Neural progenitor cell (in vitro differentiated cells): Measurements from ENCODE around the gene TAF6. TPM values are rescaled to one million over a fixed set of nuclear protein-coding genes. Genes with fewer than 3 reads are reported as not detected.

Source experiments
- DNase-seq: peaks from one replicate; pipeline ENCODE4 v3.0.0-alpha.2; 2016; ENCODE audit warnings: low spot score
- H2AFZ ChIP-seq: fragments of 200-600 bp; sonication (generic); replicated peaks from 2 replicates; pipeline ENCODE4 v1.6.1; 2016; ENCODE audit warnings: antibody characterized with exemption
- H3F3A ChIP-seq: fragments of 200-600 bp; sonication (generic); 2 replicates; pipeline ENCODE4 v1.6.1; 2016; ENCODE audit warnings: antibody characterized with exemption, low read depth
- H3K27ac ChIP-seq: fragments of 200-600 bp; sonication (generic); 2 replicates; pipeline ENCODE4 v1.5.1; 2016; ENCODE audit warnings: mild to moderate bottlenecking
- H3K27me3 ChIP-seq: fragments of 200-600 bp; sonication (generic); 2 replicates; pipeline ENCODE4 v1.6.1; 2016; ENCODE audit warnings: mild to moderate bottlenecking, moderate library complexity
- H3K36me3 ChIP-seq: fragments of 200-600 bp; sonication (generic); 2 replicates; pipeline ENCODE4 v1.5.1; 2016
- H3K4me1 ChIP-seq: fragments of 200-600 bp; sonication (generic); 2 replicates; pipeline ENCODE4 v1.6.1; 2016; ENCODE audit warnings: mixed run types
- H3K4me2 ChIP-seq: fragments of 200-600 bp; sonication (generic); 2 replicates; pipeline ENCODE4 v1.6.1; 2016
- H3K4me3 ChIP-seq: fragments of 200-600 bp; sonication (generic); 2 replicates; pipeline ENCODE4 v1.5.1; 2016
- H3K79me2 ChIP-seq: fragments of 200-600 bp; sonication (generic); 2 replicates; pipeline ENCODE4 v1.6.1; 2016; ENCODE audit warnings: low read depth
- H3K9ac ChIP-seq: fragments of 200-600 bp; sonication (generic); 2 replicates; pipeline ENCODE4 v1.6.1; 2016
- H3K9me3 ChIP-seq: fragments of 200-600 bp; sonication (generic); 2 replicates; pipeline ENCODE4 v1.5.1; 2016; ENCODE audit warnings: low read depth
- H4K20me1 ChIP-seq: fragments of 200-600 bp; sonication (generic); 2 replicates; pipeline ENCODE4 v1.6.1; 2016; ENCODE audit warnings: low read depth
- H3K27ac Mint-ChIP-seq: 3 replicates; pipeline ENCODE4 v1.8.0; 2021; ENCODE audit warnings: mixed read lengths
- H3K27me3 Mint-ChIP-seq: 2 replicates; pipeline ENCODE4 v1.8.0; 2022; ENCODE audit warnings: low read depth, mild to moderate bottlenecking, inconsistent platforms, moderate library complexity, mixed read lengths; ENCODE audit not compliant: insufficient read depth
- H3K36me3 Mint-ChIP-seq: 3 replicates; pipeline ENCODE4 v1.8.0; 2021; ENCODE audit warnings: mixed read lengths
- H3K4me1 Mint-ChIP-seq: 3 replicates; pipeline ENCODE4 v1.8.0; 2021; ENCODE audit warnings: mixed read lengths
- H3K4me3 Mint-ChIP-seq: 3 replicates; pipeline ENCODE4 v1.8.0; 2021; ENCODE audit warnings: mild to moderate bottlenecking, moderate library complexity, mixed read lengths
- H3K9me3 Mint-ChIP-seq: 3 replicates; pipeline ENCODE4 v1.8.0; 2020; ENCODE audit warnings: mixed read lengths
- CTCF ChIP-seq: fragments of 200-600 bp; sonication (generic); IDR thresholded peaks from 2 replicates; pipeline ENCODE4 v1.5.1; 2017; ENCODE audit warnings: antibody characterized with exemption, mild to moderate bottlenecking
- EZH2 ChIP-seq: fragments of 200-600 bp; sonication (generic); IDR thresholded peaks from 2 replicates; pipeline ENCODE4 v1.6.1; 2017; ENCODE audit warnings: antibody characterized with exemption, mild to moderate bottlenecking, moderate library complexity
- EZH2phosphoT487 ChIP-seq: fragments of 200-600 bp; sonication (generic); IDR thresholded peaks from 2 replicates; pipeline ENCODE4 v1.6.1; 2017; ENCODE audit warnings: antibody characterized with exemption
- total RNA-seq: library from RNA; depleted of rRNA; stranded (reverse); fragments of >200 nt; gene quantifications from 2 replicates; pipeline ENCODE4 v1.2.3, GENCODE V29; 2015; ENCODE audit warnings: low replicate concordance

TAF6 gene
- total RNA-seq, 1 donor from 2014 or later = 66.1 TPM

- H3K4me3 ChIP-seq = no peak overlapping the region
- Mint-ChIP-seq H3K4me1 (no peaks in the 10 kb centered on the region), H3K36me3 (no peaks in the 10 kb centered on the region), H3K27ac (no peak overlapping the region), H3K4me3 (no peak overlapping the region), H3K27me3 (peaks cover 3% of the 10 kb centered on the region), H3K9me3 (no peaks in the 10 kb centered on the region)
- H3K27ac ChIP-seq = no peak overlapping the region
- H3K9ac ChIP-seq = no peak overlapping the region
- H3K4me1 ChIP-seq = no peaks in the 10 kb centered on the region
- no peak for TF ChIP-seq CTCF
- TF ChIP-seq EZH2phosphoT487 = no peak
- TF ChIP-seq EZH2 = no peak
- H3K27me3 ChIP-seq = no peaks in the 10 kb centered on the region
- H3K9me3 ChIP-seq = no peaks in the 10 kb centered on the region
- H3K79me2 ChIP-seq = no peaks in the 10 kb centered on the region
- H3F3A ChIP-seq = no peaks in the 10 kb centered on the region
- H3K4me2 ChIP-seq = no peak overlapping the region
- H3K36me3 ChIP-seq = no peaks in the 10 kb centered on the region
- no peak for DNase-seq
- H4K20me1 ChIP-seq = no peaks in the 10 kb centered on the region
- H2AFZ ChIP-seq = no peak overlapping the region
These were observed 22.4 kb upstream of the TAF6 start for GRCh38 chr7:100141555-100141949.

- Histone ChIP-seq H3F3A (peaks cover 3% of the 10 kb centered on the region), H3K9ac (no peak overlapping the region), H3K4me3 (no peak overlapping the region), H3K27ac (no peak overlapping the region), H4K20me1 (no peaks in the 10 kb centered on the region), H3K9me3 (no peaks in the 10 kb centered on the region), H3K27me3 (no peaks in the 10 kb centered on the region), H3K36me3 (no peaks in the 10 kb centered on the region), H3K79me2 (no peaks in the 10 kb centered on the region), H2AFZ (no peak overlapping the region), H3K4me1 (no peaks in the 10 kb centered on the region), H3K4me2 (no peak overlapping the region)
- TF ChIP-seq EZH2phosphoT487 = no peak
- no peak for TF ChIP-seq EZH2
- TF ChIP-seq CTCF = no peak
- Mint-ChIP-seq H3K4me1 (no peaks in the 10 kb centered on the region), H3K27me3 (peaks cover 3% of the 10 kb centered on the region), H3K9me3 (no peaks in the 10 kb centered on the region), H3K36me3 (no peaks in the 10 kb centered on the region), H3K27ac (no peak overlapping the region), H3K4me3 (no peak overlapping the region)
- DNase-seq = no peak
These were observed 18.9 kb upstream of the TAF6 start for GRCh38 chr7:100137851-100138760.

- no peaks in the 10 kb centered on the region for H3K4me1 ChIP-seq
- Mint-ChIP-seq H3K4me3 (peak overlapping the region; percentile 12), H3K4me1 (peaks cover 12% of the 10 kb centered on the region), H3K27ac (peak overlapping the region; percentile 22), H3K36me3 (no peaks in the 10 kb centered on the region), H3K27me3 (peaks cover 2% of the 10 kb centered on the region), H3K9me3 (no peaks in the 10 kb centered on the region)
- H3K27ac ChIP-seq = no peak overlapping the region
- H3K9ac ChIP-seq = no peak overlapping the region
- H3K9me3 ChIP-seq = no peaks in the 10 kb centered on the region
- TF ChIP-seq EZH2 = no peak
- TF ChIP-seq CTCF = peak; percentile 87
- peak overlapping the region; percentile 95 for H2AFZ ChIP-seq
- peak; percentile 85 for DNase-seq
- no peak overlapping the region for H3K4me2 ChIP-seq
- peaks cover 30% of the 10 kb centered on the region for H3K27me3 ChIP-seq
- no peaks in the 10 kb centered on the region for H3K79me2 ChIP-seq
- H4K20me1 ChIP-seq = no peaks in the 10 kb centered on the region
- peaks cover 25% of the 10 kb centered on the region for H3F3A ChIP-seq
- no peaks in the 10 kb centered on the region for H3K36me3 ChIP-seq
- no peak overlapping the region for H3K4me3 ChIP-seq
These were observed 13.6 kb upstream of the TAF6 start for GRCh38 chr7:100132697-100133151.
